ENCODE measurements around the gene SLC28A3.
"Not testable (repeated sequence)": the region's sequence is repeated elsewhere in the genome, so short reads cannot be mapped to it uniquely, and the experiment has no call there.

SLC28A3 gene, protein sequence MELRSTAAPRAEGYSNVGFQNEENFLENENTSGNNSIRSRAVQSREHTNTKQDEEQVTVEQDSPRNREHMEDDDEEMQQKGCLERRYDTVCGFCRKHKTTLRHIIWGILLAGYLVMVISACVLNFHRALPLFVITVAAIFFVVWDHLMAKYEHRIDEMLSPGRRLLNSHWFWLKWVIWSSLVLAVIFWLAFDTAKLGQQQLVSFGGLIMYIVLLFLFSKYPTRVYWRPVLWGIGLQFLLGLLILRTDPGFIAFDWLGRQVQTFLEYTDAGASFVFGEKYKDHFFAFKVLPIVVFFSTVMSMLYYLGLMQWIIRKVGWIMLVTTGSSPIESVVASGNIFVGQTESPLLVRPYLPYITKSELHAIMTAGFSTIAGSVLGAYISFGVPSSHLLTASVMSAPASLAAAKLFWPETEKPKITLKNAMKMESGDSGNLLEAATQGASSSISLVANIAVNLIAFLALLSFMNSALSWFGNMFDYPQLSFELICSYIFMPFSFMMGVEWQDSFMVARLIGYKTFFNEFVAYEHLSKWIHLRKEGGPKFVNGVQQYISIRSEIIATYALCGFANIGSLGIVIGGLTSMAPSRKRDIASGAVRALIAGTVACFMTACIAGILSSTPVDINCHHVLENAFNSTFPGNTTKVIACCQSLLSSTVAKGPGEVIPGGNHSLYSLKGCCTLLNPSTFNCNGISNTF

DNA sequence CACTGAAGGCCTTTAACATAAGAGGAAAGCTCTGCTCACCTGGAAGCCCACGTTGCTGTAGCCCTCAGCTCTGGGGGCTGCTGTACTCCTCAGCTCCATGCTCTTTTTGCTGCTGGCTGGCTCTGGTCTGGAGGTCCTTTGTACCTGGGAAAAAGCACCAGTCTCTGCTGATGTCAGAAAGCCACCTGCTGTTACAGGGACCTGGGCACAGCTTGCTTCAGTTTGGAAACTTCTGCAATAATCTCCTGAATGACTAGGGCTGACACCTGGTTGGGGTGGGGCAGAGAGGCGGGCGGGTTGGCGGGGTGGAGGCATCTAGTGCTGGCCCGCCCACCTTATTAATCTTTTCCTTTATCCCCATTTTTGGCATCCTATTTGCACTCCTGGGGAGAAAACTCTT, at the start of gene SLC28A3:
TSS of gene SLC28A3 (minus strand) at position 224 of the 400 bp plus-strand sequence. CDS start at position 99, 125 bp downstream.
- no peak for DNase-seq (ENCODE audit: low spot score)
- in situ Hi-C loops (cut with MboI; ENCODE audit: low pct_unique_long_range_greater_than_20kb, low sequenced_read_pairs, unreplicated experiment) = no loop called here
- TF ChIP-seq, protein P1, sequence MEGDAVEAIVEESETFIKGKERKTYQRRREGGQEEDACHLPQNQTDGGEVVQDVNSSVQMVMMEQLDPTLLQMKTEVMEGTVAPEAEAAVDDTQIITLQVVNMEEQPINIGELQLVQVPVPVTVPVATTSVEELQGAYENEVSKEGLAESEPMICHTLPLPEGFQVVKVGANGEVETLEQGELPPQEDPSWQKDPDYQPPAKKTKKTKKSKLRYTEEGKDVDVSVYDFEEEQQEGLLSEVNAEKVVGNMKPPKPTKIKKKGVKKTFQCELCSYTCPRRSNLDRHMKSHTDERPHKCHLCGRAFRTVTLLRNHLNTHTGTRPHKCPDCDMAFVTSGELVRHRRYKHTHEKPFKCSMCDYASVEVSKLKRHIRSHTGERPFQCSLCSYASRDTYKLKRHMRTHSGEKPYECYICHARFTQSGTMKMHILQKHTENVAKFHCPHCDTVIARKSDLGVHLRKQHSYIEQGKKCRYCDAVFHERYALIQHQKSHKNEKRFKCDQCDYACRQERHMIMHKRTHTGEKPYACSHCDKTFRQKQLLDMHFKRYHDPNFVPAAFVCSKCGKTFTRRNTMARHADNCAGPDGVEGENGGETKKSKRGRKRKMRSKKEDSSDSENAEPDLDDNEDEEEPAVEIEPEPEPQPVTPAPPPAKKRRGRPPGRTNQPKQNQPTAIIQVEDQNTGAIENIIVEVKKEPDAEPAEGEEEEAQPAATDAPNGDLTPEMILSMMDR (IDR thresholded peaks at IDR 0.05; ENCODE audit: extremely low read depth, insufficient read depth, missing control alignments) = no peak

DNA sequence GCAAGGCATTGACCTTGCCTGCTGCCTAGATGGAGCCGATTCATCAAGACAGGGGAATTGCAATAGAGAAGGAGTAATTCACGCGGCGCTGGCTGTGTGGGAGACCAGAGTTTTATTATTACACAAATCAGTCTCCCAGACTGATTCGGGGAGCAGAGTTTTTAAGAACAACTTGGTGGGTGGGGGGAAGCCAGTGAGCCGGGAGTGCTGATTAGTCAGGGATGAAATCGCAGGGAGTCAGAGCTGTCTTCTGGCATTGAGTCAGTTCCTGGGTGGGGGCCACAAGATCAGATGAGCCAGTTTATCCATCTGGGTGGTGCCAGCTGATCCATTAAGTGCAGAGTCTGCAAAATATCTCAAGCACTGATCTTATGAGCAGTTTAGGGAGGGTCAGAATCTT, 49.7 kb upstream of the SLC28A3 start:
- in situ Hi-C loops (cut with MboI; ENCODE audit: low pct_unique_long_range_greater_than_20kb, low sequenced_read_pairs, unreplicated experiment); DNase-seq (ENCODE audit: low spot score): not testable (repeated sequence)

DNA sequence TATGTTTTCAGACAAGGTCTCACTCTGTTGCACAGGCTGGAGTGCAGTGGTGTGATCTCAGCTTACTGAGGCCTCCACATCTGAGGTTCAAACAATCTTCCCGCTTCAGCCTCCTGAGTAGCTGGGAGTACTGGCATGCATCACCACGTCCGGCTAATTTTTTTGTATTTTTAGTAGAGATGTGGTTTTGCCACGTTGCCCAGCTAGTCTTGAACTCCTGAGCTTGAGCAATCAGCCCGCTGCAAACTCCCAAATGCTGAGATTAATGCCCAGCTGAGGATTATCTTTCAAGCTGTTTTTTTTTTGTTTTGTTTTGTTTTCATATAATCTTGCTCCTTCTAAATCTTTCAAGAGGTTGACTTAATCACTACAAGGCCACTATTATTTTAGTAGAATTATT, 47.3 kb upstream of the SLC28A3 start:
- TF ChIP-seq, protein P1 (IDR thresholded peaks at IDR 0.05; ENCODE audit: extremely low read depth, insufficient read depth, missing control alignments) = no peak
- DNase-seq (ENCODE audit: low spot score) = no peak

DNA sequence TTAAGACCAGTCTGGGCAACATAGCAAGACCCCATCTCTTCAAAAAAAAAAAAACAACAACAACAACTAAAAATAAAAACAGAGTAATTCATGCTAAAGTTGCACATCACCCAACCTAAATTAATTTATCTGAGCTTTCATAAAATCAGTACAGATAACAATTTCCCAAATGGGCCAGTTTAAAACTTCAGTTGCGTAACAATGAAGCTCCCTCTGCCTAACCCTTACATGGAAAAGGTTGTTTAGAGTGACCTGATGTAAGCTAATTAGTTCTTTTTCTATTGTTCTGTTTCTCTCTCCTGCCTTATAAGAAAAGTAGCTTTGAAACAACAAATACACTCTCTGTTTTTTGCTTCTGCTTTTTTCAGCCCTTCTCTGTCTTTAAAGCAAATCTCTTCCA, 46.2 kb upstream of the SLC28A3 start:
- TF ChIP-seq, protein P1 (IDR thresholded peaks at IDR 0.05; ENCODE audit: extremely low read depth, insufficient read depth, missing control alignments) = no peak

More for the DNA sequence above, 47.3 kb upstream of the SLC28A3 start:
- in situ Hi-C loops (cut with MboI; ENCODE audit: low pct_unique_long_range_greater_than_20kb, low sequenced_read_pairs, unreplicated experiment) = no loop called here

DNA sequence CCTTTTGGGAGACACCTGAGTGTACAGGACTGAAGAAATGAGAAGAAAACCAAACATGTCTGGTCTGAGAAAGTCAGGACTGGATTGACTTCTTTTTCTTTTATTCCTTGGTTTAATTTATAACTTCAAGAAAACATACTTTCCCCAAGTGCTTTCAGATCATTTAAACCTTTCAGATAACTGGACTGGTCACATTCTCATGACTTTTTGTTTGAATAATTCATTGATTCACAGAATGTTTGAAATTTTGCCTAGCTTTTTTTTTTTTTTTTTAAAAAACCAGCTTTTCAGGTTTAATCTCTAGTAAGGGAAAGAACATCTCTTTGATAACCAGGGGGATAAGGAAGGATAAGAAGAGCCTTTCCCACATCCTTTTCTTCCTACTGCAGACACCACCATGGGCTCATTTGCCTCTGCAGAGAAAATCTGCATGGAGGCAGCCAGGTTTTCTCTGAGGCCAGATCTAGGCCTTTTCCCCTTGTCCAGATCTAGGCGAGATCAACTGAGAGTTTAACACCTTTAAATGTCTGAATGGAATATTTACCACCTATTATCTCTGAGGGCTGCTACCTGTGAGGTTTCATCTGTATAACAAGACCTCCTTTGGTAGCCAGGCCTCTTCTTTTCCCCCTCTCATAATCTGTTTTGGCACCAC, 45.0 kb upstream of the SLC28A3 start:
- in situ Hi-C loops (cut with MboI; ENCODE audit: low pct_unique_long_range_greater_than_20kb, low sequenced_read_pairs, unreplicated experiment) = no loop called here
- TF ChIP-seq, protein P1 (IDR thresholded peaks at IDR 0.05; ENCODE audit: extremely low read depth, insufficient read depth, missing control alignments) = no peak
- no peak for DNase-seq (ENCODE audit: low spot score)

More for the DNA sequence above, 46.2 kb upstream of the SLC28A3 start:
- in situ Hi-C loops (cut with MboI; ENCODE audit: low pct_unique_long_range_greater_than_20kb, low sequenced_read_pairs, unreplicated experiment) = no loop called here
- no peak for DNase-seq (ENCODE audit: low spot score)

DNA sequence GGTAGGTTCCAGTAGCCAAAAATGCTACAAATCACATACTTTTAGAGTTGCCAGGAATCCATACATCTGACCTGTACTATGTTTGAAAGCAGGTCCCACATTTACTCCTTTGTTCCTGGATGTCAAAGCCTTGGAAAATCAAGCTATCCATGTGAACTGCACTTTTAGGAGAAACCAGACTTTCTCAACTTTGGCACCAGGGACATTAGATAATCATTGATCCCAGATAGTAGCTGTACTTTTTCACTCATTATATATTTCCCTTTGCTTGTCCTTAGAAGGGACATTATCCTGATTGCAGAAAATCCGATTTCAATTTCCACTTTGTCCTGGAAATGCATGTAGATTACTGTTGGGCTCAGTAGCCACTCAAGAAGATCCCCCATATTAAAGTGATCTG, 44.1 kb upstream of the SLC28A3 start:
- DNase-seq (ENCODE audit: low spot score) = no peak
- in situ Hi-C loops (cut with MboI; ENCODE audit: low pct_unique_long_range_greater_than_20kb, low sequenced_read_pairs, unreplicated experiment) = no loop called here
- TF ChIP-seq, protein P1 (IDR thresholded peaks at IDR 0.05; ENCODE audit: extremely low read depth, insufficient read depth, missing control alignments) = no peak

Measured in GM13977 (cell line).